A549 (cell line): ENCODE data around the gene PRKD1. TPM values are rescaled to one million over a fixed set of nuclear protein-coding genes. Genes with fewer than 3 reads are reported as not detected.
A peak's percentile ranks its signal among the peaks of the same experiment; 100 is the strongest.

Source experiments
- ATAC-seq, 2 experiments: fragments of 200-7000 bp in 1 of 2; fragments of >200 bp in 1 of 2; cut with Nextera tagmentation in 1 of 2; cut with Tn5 transposase in 1 of 2; 3 replicates each; pipeline versions ENCODE4 v1.8.0 to v1.9.1; 2018 to 2020; ENCODE audit warnings: mild to moderate bottlenecking in 1 of 2, moderate library complexity in 1 of 2
- CTCF ChIA-PET: fragments of 300-600 bp; sonication (Branson Sonifier 250); formaldehyde crosslinking; extraction: SDS; loops from one replicate; lab custom pipeline; 2021; ENCODE audit warnings: antibody characterized with exemption, inconsistent platforms; lab: Yijun Ruan, JAX
- POLR2A ChIA-PET: fragments of 350-600 bp; formaldehyde crosslinking; extraction: SDS; loops from one replicate; lab custom pipeline; 2021; ENCODE audit warnings: antibody characterized with exemption, inconsistent platforms; lab: Yijun Ruan, JAX
- DNase-seq, 2 experiments: peaks; one replicate each; pipeline versions ENCODE4 v3.0.0 to v3.0.0-alpha.2; 2011 to 2016; ENCODE audit warnings: low read depth in 1 of 2, low spot score in 1 of 2
- FAIRE-seq: peaks from 2 replicates; lab custom pipeline; 2011; peaks lifted over from hg19 to GRCh38; lab: Jason Lieb, UNC
- H3K27ac ChIP-seq, 2 experiments: fragments of >200 bp; sonication (Bioruptor Twin); formaldehyde crosslinking; 3 replicates each; pipeline ENCODE4 v1.5.1; 2016 to 2017
- H3K4me1 ChIP-seq: fragments of >200 bp; sonication (Bioruptor Twin); formaldehyde crosslinking; 3 replicates; pipeline ENCODE4 v1.6.1; 2016
- H3K4me2 ChIP-seq: fragments of >200 bp; sonication (Bioruptor Twin); formaldehyde crosslinking; 3 replicates; pipeline ENCODE4 v1.6.1; 2016
- H3K4me3 ChIP-seq: fragments of >200 bp; sonication (Bioruptor Twin); formaldehyde crosslinking; 3 replicates; pipeline ENCODE4 v1.5.1; 2016
- H3K9me3 ChIP-seq: fragments of >200 bp; sonication (Bioruptor Twin); formaldehyde crosslinking; 3 replicates; pipeline ENCODE4 v1.6.1; 2016
- CBX8 ChIP-seq: fragments of 200-600 bp; sonication (generic); IDR thresholded peaks from 2 replicates; pipeline ENCODE4 v1.6.1; 2016
- CHD2 ChIP-seq: fragments of 150-350 bp; IDR thresholded peaks from 2 replicates; pipeline ENCODE4 v1.6.1; 2014; ENCODE audit warnings: low read length; ENCODE audit not compliant: partially characterized antibody
- E2F6 ChIP-seq: IDR thresholded peaks from 2 replicates; pipeline ENCODE4 v1.6.1; 2012; ENCODE audit warnings: low read depth, borderline replicate concordance
- EHMT2 ChIP-seq: fragments of 200-600 bp; sonication (generic); IDR thresholded peaks from 2 replicates; pipeline ENCODE4 v1.6.1; 2016; ENCODE audit warnings: antibody characterized with exemption, low read depth, mild to moderate bottlenecking, moderate library complexity
- EP300 ChIP-seq, 2 experiments: fragments of >200 bp; sonication (Bioruptor Twin); formaldehyde crosslinking; IDR thresholded peaks; 2 replicates in 1 of 2; 3 replicates in 1 of 2; pipeline ENCODE4 v1.6.1; 2016 to 2017
- HES2 ChIP-seq: fragments of >200 bp; sonication (Bioruptor Twin); formaldehyde crosslinking; IDR thresholded peaks from 2 replicates; pipeline ENCODE4 v1.6.1; 2016
- HEYL ChIP-seq: fragments of 250-450 bp; sonication (Bioruptor Pico); IDR thresholded peaks from 2 replicates; pipeline ENCODE4 v1.8.0; 2021; ENCODE audit warnings: mild to moderate bottlenecking, moderate library complexity
- JUN ChIP-seq, 2 experiments: fragments of >200 bp; sonication (Bioruptor Twin); formaldehyde crosslinking; IDR thresholded peaks; 2 replicates in 1 of 2; 3 replicates in 1 of 2; pipeline ENCODE4 v1.6.1; 2016 to 2017
- KDM1A ChIP-seq: fragments of 200-600 bp; sonication (generic); IDR thresholded peaks from 2 replicates; pipeline ENCODE4 v1.6.1; 2016; ENCODE audit warnings: low read depth, mild to moderate bottlenecking
- NFE2L2 ChIP-seq: fragments of 150-350 bp; conservative IDR thresholded peaks from 2 replicates; pipeline ENCODE4 v1.6.1; 2014; ENCODE audit warnings: low read length
- PHF8 ChIP-seq: fragments of 200-600 bp; sonication (generic); IDR thresholded peaks from 2 replicates; pipeline ENCODE4 v1.6.1; 2016; ENCODE audit warnings: low read depth, mild to moderate bottlenecking, antibody characterized with exemption, moderate library complexity, borderline replicate concordance
- RAD21 ChIP-seq, 2 experiments: fragments of >200 bp in 1 of 2; sonication (Bioruptor Twin) in 1 of 2; formaldehyde crosslinking in 1 of 2; IDR thresholded peaks in 1 of 2; conservative IDR thresholded peaks in 1 of 2; 2 replicates in 1 of 2; 3 replicates in 1 of 2; pipeline ENCODE4 v1.6.1; 2012 to 2018; ENCODE audit warnings: inconsistent platforms in 1 of 2
- RARB ChIP-seq: fragments of 250-450 bp; sonication (Bioruptor Pico); IDR thresholded peaks from 2 replicates; pipeline ENCODE4 v1.8.0; 2021; ENCODE audit warnings: mild to moderate bottlenecking, moderate library complexity
- REST ChIP-seq: fragments of 200-600 bp; sonication (generic); IDR thresholded peaks from 2 replicates; pipeline ENCODE4 v1.6.1; 2016; ENCODE audit warnings: antibody characterized with exemption, mild to moderate bottlenecking, moderate library complexity
- RFX5 ChIP-seq: fragments of 450-650 bp; IDR thresholded peaks from 2 replicates; pipeline ENCODE4 v1.7.1; 2014; ENCODE audit warnings: antibody characterized with exemption, mild to moderate bottlenecking, moderate library complexity
- SREBF2 ChIP-seq: fragments of 450-650 bp; IDR thresholded peaks from 2 replicates; pipeline ENCODE4 v1.6.1; 2014; ENCODE audit warnings: mild to moderate bottlenecking, moderate library complexity
- TFCP2L1 ChIP-seq: fragments of 250-450 bp; sonication (Bioruptor Pico); IDR thresholded peaks from 2 replicates; pipeline ENCODE4 v1.5.0; 2021; ENCODE audit warnings: mild to moderate bottlenecking
- ZSCAN20 ChIP-seq: fragments of 250-450 bp; sonication (Bioruptor Pico); IDR thresholded peaks from 2 replicates; pipeline ENCODE4 v1.8.0; 2022; ENCODE audit warnings: mild to moderate bottlenecking, moderate library complexity
- WGBS: methylation state at CpG from one replicate; pipeline ENCODE4 v1.1.6; 2017; ENCODE audit errors: missing lambda C conversion rate; 5-methylcytosine and 5-hydroxymethylcytosine counted together
- polyA plus RNA-seq, 4 experiments: library from polyadenylated mRNA; depleted of rRNA in 3 of 4; stranded (reverse); fragments of >200 nt; fragmentation: RNase III in 1 of 4; extraction: RNeasy Plus Mini Kit Qiagen cat#74134 plus additional on column Dnase treatment in 1 of 4; gene quantifications; 2 replicates in 3 of 4; 3 replicates in 1 of 4; pipeline ENCODE4 v1.2.3, GENCODE V29; 2011 to 2017
- TF ChIP-seq, protein P1 (sequence below): fragments of 150-350 bp; IDR thresholded peaks from 2 replicates; pipeline ENCODE4 v1.6.1; 2014; ENCODE audit warnings: low read depth, mild to moderate bottlenecking, low read length

PRKD1 gene
- polyA plus RNA-seq, 2 of the 4 experiments (the other 2 are of a cell fraction) = 3.0 to 7.8 TPM

GRCh38 chr14:29716150-29716549, 211.5 kb downstream of the PRKD1 start:
- no peak overlapping the region for H3K27ac ChIP-seq
- no peak for FAIRE-seq
- H3K4me2 ChIP-seq = no peak overlapping the region
- no peak overlapping the region for H3K4me3 ChIP-seq
- CTCF ChIA-PET = no interaction called here
- H3K9me3 ChIP-seq = no peaks in the 10 kb centered on the region
- WGBS = 29% methylated on average over 1 of the region's 1 CpG
- no peaks in the 10 kb centered on the region for H3K4me1 ChIP-seq
- DNase-seq = no peak
- POLR2A ChIA-PET = no interaction called here
- ATAC-seq = no peak
- no peak for TF ChIP-seq CBX8
- TF ChIP-seq ZSCAN20 (CRISPR knock-in tag) = no peak
- TF ChIP-seq HEYL (CRISPR knock-in tag) = no peak
- no peak for TF ChIP-seq SREBF2
- no peak for TF ChIP-seq RFX5
- TF ChIP-seq E2F6 = no peak
- TF ChIP-seq RARB (CRISPR knock-in tag) = no peak
- no peak for TF ChIP-seq EHMT2
- no peak for TF ChIP-seq TFCP2L1 (CRISPR knock-in tag)
- TF ChIP-seq, protein P1, sequence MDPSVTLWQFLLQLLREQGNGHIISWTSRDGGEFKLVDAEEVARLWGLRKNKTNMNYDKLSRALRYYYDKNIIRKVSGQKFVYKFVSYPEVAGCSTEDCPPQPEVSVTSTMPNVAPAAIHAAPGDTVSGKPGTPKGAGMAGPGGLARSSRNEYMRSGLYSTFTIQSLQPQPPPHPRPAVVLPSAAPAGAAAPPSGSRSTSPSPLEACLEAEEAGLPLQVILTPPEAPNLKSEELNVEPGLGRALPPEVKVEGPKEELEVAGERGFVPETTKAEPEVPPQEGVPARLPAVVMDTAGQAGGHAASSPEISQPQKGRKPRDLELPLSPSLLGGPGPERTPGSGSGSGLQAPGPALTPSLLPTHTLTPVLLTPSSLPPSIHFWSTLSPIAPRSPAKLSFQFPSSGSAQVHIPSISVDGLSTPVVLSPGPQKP = no peak
- TF ChIP-seq KDM1A = no peak
- no peak for TF ChIP-seq PHF8
- no peak for TF ChIP-seq CHD2
- no peak for TF ChIP-seq EP300 (IDR thresholded peaks at IDR 0.05)
- TF ChIP-seq HES2 = no peak

DNA sequence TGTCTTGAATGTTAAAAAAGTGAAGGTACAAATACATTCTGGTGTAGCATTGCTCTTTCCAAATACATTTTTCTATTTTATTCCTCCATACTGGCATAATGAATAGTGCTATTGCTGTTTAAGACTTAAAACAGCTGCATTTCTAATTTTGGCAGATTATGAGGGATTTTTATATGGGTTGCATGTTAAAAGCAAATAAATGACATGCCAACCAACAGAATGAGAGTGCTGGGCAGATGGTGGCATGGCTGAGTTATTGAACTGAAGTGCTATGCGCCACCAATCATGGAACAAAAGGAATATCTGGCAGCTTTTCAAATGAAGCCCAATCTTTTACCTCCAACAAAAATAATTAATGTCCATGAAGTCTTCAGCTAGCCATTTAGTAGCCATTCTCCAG, 215.0 kb downstream of the PRKD1 start:
- TF ChIP-seq NFE2L2 (no peak), REST (no peak), SREBF2 (no peak), RAD21 (conservative IDR thresholded peaks at IDR 0.05 in 1 of 2, IDR thresholded peaks at IDR 0.05 in 1 of 2) (no peak), JUN (IDR thresholded peaks at IDR 0.05) (no peak), CBX8 (no peak)
- Histone ChIP-seq H3K4me3 (no peak overlapping the region), H3K4me1 (no peaks in the 10 kb centered on the region), H3K27ac (no peak overlapping the region), H3K4me2 (no peak overlapping the region), H3K9me3 (no peaks in the 10 kb centered on the region)
- POLR2A ChIA-PET = no interaction called here
- DNase-seq = no peak
- FAIRE-seq = no peak
- no peak for ATAC-seq
- CTCF ChIA-PET = no interaction called here
- 88% methylated on average over 1 of the region's 1 CpG for WGBS

DNA sequence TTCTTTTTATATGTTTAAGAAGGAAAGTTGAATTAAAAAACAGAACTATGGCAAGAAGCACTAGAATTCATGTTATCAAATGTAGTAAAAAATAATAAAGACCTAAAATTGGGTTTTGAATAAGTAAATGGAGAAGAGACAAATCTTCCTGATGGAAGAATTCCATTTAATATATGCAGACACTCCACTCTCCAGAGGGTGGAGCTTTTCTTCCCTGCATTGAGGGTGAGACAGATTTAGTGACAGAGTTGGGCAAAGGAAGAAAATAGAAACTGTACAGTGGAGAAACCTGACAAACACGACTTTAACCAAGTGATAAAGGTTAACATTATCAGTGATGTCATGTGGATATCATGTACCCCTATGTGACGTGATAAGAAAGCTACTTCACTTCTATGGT, 217.6 kb downstream of the PRKD1 start:
- no peak overlapping the region for H3K4me3 ChIP-seq
- no peaks in the 10 kb centered on the region for H3K9me3 ChIP-seq
- WGBS = 37% methylated on average over 2 of the region's 2 CpGs
- ATAC-seq = no peak
- no peaks in the 10 kb centered on the region for H3K4me1 ChIP-seq
- TF ChIP-seq NFE2L2 (no peak), RAD21 (conservative IDR thresholded peaks at IDR 0.05 in 1 of 2, IDR thresholded peaks at IDR 0.05 in 1 of 2) (peak in 1 of 2 experiments; percentile 19; a peak in 1 of 5 replicates)
- TF ChIP-seq, all 56 proteins: peak for 1
- H3K4me2 ChIP-seq = no peak overlapping the region
- ChIA-PET POLR2A (no interaction called here), CTCF (no interaction called here)
- H3K27ac ChIP-seq = no peak overlapping the region
- no peak for DNase-seq
- FAIRE-seq = peak; percentile 23
